B cell (primary cell): Measurements from ENCODE around the gene TTLL5.

ENCODE experiments used
- EZH2 ChIP-seq: IDR thresholded peaks from 2 replicates; pipeline ENCODE4 v1.6.1; 2012; ENCODE audit warnings: borderline replicate concordance, low read depth, mild to moderate bottlenecking, moderate library complexity, low read length; ENCODE audit not compliant: insufficient read depth, poor library complexity, severe bottlenecking
- TF ChIP-seq, protein P1 (sequence below): fragments of 200-600 bp; IDR thresholded peaks from one replicate; pipeline ENCODE4 v1.8.0; 2022; ENCODE audit warnings: antibody characterized with exemption, mild to moderate bottlenecking

DNA sequence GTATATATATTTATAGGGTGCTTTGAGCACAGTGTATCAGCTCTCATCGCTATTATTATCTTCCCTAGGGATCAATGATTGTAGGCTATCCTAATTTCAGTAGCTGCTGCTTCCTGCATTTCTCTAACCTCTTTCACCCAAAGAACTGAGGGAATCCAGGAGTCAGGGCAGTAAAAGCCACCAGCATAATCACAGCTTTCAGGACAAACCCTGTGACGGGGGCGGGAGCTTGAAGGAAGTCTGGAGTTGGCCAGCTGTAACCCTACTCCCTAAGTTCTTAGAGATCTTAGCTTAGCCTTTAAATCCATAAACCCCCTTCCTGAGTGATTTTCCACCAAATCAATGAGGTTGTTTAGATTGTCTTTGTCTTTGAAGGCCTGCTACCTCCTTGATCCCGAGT lies 48.9 kb upstream of the TTLL5 start:
- TF ChIP-seq, protein P1, sequence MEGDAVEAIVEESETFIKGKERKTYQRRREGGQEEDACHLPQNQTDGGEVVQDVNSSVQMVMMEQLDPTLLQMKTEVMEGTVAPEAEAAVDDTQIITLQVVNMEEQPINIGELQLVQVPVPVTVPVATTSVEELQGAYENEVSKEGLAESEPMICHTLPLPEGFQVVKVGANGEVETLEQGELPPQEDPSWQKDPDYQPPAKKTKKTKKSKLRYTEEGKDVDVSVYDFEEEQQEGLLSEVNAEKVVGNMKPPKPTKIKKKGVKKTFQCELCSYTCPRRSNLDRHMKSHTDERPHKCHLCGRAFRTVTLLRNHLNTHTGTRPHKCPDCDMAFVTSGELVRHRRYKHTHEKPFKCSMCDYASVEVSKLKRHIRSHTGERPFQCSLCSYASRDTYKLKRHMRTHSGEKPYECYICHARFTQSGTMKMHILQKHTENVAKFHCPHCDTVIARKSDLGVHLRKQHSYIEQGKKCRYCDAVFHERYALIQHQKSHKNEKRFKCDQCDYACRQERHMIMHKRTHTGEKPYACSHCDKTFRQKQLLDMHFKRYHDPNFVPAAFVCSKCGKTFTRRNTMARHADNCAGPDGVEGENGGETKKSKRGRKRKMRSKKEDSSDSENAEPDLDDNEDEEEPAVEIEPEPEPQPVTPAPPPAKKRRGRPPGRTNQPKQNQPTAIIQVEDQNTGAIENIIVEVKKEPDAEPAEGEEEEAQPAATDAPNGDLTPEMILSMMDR = no peak
- no peak for TF ChIP-seq EZH2
